ENCODE results near the gene ACAP1.

DNA sequence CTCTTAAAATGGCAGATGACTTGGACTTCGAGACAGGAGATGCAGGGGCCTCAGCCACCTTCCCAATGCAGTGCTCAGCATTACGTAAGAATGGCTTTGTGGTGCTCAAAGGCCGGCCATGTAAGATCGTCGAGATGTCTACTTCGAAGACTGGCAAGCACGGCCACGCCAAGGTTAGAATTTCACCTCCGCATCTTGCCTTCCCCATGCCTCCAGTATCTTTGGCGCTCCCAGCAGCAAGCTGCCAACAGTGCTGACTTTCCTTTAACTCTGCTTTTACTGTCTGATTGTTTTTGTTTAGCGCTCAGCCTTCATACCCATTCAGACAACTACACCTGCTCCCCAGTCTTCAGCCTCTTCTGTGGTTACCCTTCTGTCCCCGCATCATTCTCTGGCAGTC, 26.7 kb upstream of the ACAP1 start:
- TF ChIP-seq, protein P1, sequence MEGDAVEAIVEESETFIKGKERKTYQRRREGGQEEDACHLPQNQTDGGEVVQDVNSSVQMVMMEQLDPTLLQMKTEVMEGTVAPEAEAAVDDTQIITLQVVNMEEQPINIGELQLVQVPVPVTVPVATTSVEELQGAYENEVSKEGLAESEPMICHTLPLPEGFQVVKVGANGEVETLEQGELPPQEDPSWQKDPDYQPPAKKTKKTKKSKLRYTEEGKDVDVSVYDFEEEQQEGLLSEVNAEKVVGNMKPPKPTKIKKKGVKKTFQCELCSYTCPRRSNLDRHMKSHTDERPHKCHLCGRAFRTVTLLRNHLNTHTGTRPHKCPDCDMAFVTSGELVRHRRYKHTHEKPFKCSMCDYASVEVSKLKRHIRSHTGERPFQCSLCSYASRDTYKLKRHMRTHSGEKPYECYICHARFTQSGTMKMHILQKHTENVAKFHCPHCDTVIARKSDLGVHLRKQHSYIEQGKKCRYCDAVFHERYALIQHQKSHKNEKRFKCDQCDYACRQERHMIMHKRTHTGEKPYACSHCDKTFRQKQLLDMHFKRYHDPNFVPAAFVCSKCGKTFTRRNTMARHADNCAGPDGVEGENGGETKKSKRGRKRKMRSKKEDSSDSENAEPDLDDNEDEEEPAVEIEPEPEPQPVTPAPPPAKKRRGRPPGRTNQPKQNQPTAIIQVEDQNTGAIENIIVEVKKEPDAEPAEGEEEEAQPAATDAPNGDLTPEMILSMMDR (IDR thresholded peaks at IDR 0.05; ENCODE audit: low read depth, low read length): no peak
- TF ChIP-seq, protein P2, sequence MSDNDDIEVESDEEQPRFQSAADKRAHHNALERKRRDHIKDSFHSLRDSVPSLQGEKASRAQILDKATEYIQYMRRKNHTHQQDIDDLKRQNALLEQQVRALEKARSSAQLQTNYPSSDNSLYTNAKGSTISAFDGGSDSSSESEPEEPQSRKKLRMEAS (IDR thresholded peaks at IDR 0.05; ENCODE audit: low read depth, low read length): no peak
